ENCODE results near the gene TPRG1. TPM values are rescaled to one million over a fixed set of nuclear protein-coding genes. Genes with fewer than 3 reads are reported as not detected.

TPRG1 gene
- total and polyA plus RNA-seq, 9 of the 15 experiments (the other 6 are each of a cell fraction or from before 2014, with no cell fraction given): 0.01 TPM; not detected in 8

DNA sequence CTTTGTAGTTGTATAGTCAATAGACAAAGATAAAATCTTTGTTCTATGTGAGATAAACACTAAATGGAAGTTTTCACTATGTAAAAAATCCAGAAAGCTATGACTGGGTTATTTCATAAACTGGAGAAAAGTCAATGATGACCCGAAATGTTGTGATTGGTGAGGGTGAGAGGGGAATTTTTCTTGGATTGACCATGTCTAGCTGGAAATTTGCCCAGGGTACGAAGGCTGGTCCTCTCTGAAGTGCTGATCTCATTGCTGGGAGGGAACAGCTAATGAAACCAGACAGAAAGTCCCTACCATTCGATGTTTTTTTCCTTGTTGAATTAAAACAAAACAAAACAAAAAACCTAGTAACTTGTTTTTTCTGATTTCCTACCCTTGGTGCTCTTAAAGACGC, 14.3 kb downstream of the TPRG1 start:
- no TSS peak for BruUV-seq (replicated peaks)

More for the DNA sequence above, 14.3 kb downstream of the TPRG1 start:
- Histone ChIP-seq H3K4me1 (replicated peaks in 1 of 2; ENCODE audit: control insufficient read depth in 2 of 2, insufficient read depth in 2 of 2, low read length in 2 of 2) (no peaks in the 10 kb centered on the region), H3K4me3 (no peak overlapping the region), H4K20me1 (replicated peaks; ENCODE audit: control insufficient read depth, insufficient read depth, low read length) (no peaks in the 10 kb centered on the region), H3K4me2 (ENCODE audit: insufficient read depth, low read length) (no peak overlapping the region), H3K27ac (ENCODE audit: extremely low read depth, low read depth, low read length) (no peak overlapping the region), H3K36me3 (ENCODE audit: control insufficient read depth, insufficient read depth, low read length) (no peaks in the 10 kb centered on the region), H3K27me3 (ENCODE audit: control insufficient read depth in 2 of 2, insufficient read depth in 2 of 2, low read length in 2 of 2) (no peaks in the 10 kb centered on the region), H3K9me3 (replicated peaks; ENCODE audit: control insufficient read depth, insufficient read depth, low read depth, low read length) (no peaks in the 10 kb centered on the region), H2AFZ (ENCODE audit: low read depth, low read length) (no peak overlapping the region), H3K79me2 (ENCODE audit: control insufficient read depth, insufficient read depth, low read length) (no peaks in the 10 kb centered on the region), H3K9ac (ENCODE audit: insufficient read depth in 1 of 2, low read depth in 2 of 2, low read length in 2 of 2) (no peak overlapping the region), H3K9me1 (ENCODE audit: control insufficient read depth, insufficient read depth, low read length) (no peaks in the 10 kb centered on the region)
- in situ Hi-C loops (cut with MboI) (no loop called here), intact Hi-C loops (cut with micrococcal nuclease) (no loop called here)
- POLR2A ChIA-PET: no interaction called here
- FAIRE-seq (no peak), DNase-seq (ENCODE audit: extremely low read depth in 1 of 4, low spot score in 3 of 4) (no peak), ATAC-seq (no peak)
- CTCF ChIA-PET (ENCODE audit: low intra/inter-chr PET ratio): no interaction called here
- TF ChIP-seq, protein P1, sequence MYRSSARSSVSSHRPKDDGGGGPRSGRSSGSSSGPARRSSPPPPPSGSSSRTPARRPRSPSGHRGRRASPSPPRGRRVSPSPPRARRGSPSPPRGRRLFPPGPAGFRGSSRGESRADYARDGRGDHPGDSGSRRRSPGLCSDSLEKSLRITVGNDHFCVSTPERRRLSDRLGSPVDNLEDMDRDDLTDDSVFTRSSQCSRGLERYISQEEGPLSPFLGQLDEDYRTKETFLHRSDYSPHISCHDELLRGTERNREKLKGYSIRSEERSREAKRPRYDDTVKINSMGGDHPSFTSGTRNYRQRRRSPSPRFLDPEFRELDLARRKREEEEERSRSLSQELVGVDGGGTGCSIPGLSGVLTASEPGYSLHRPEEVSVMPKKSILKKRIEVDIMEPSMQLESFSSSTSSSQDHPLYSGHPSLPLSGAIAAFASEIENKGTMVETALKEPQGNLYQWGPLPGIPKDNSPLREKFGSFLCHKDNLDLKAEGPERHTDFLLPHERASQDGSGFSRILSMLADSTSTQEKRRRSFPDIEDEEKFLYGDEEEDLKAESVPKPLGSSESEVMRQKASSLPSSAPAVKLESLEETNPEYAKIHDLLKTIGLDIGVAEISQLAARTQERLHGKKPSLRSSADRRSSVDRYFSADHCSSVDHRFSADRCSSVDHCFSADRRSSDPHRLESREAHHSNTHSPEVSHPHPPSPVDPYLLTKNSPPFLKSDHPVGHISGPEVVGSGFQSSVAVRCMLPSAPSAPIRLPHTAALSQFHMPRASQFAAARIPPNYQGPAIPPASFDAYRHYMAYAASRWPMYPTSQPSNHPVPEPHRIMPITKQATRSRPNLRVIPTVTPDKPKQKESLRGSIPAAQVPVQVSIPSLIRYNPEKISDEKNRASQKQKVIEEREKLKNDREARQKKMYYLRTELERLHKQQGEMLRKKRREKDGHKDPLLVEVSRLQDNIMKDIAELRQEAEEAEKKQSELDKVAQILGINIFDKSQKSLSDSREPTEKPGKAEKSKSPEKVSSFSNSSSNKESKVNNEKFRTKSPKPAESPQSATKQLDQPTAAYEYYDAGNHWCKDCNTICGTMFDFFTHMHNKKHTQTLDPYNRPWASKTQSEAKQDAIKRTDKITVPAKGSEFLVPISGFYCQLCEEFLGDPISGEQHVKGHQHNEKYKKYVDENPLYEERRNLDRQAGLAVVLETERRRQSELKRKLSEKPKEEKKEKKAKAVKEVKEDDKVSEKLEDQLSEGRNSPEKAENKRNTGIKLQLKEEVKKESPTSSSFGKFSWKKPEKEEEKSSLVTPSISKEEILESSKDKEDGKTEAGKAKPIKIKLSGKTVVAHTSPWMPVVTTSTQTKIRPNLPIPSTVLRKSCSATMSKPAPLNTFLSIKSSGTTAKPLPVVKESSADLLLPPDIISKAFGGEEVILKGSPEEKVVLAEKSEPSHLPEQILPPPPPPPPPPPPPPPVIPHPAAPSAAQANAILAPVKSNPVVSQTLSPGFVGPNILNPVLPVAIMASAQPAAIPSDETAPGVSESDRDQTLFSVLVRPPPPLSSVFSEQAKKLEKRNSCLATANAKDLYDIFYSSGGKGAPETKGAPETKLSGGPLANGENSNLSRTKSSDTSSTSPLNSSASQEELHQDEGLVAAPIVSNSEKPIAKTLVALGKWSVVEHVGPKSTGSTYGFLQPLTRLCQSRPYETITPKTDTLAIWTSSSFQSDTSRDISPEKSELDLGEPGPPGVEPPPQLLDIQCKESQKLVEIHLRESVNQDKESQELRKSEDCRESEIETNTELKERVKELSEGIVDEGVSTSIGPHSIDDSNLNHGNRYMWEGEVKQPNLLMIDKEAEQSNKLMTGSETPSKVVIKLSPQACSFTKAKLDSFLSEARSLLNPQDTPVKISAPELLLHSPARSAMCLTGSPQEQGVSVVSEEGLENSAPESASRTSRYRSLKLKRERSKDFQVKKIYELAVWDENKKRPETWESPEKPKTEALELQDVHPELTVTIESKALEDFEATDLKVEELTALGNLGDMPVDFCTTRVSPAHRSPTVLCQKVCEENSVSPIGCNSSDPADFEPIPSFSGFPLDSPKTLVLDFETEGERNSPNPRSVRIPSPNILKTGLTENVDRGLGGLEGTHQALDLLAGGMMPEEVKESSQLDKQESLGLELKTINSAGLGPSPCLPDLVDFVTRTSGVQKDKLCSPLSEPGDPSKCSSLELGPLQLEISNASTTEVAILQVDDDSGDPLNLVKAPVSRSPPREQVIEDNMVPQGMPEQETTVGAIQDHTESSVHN (IDR thresholded peaks at IDR 0.05; ENCODE audit: borderline replicate concordance in 1 of 2, low read depth in 1 of 2): no peak
- no peak for TF ChIP-seq GTF2A2 (tag; IDR thresholded peaks at IDR 0.05)
- TF ChIP-seq, protein P2, sequence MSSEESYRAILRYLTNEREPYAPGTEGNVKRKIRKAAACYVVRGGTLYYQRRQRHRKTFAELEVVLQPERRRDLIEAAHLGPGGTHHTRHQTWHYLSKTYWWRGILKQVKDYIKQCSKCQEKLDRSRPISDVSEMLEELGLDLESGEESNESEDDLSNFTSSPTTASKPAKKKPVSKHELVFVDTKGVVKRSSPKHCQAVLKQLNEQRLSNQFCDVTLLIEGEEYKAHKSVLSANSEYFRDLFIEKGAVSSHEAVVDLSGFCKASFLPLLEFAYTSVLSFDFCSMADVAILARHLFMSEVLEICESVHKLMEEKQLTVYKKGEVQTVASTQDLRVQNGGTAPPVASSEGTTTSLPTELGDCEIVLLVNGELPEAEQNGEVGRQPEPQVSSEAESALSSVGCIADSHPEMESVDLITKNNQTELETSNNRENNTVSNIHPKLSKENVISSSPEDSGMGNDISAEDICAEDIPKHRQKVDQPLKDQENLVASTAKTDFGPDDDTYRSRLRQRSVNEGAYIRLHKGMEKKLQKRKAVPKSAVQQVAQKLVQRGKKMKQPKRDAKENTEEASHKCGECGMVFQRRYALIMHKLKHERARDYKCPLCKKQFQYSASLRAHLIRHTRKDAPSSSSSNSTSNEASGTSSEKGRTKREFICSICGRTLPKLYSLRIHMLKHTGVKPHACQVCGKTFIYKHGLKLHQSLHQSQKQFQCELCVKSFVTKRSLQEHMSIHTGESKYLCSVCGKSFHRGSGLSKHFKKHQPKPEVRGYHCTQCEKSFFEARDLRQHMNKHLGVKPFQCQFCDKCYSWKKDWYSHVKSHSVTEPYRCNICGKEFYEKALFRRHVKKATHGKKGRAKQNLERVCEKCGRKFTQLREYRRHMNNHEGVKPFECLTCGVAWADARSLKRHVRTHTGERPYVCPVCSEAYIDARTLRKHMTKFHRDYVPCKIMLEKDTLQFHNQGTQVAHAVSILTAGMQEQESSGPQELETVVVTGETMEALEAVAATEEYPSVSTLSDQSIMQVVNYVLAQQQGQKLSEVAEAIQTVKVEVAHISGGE (CRISPR knock-in tag; IDR thresholded peaks at IDR 0.05): no peak
- TF ChIP-seq ZBTB7A (IDR thresholded peaks at IDR 0.05; ENCODE audit: borderline replicate concordance, control insufficient read depth, low read depth, low read length): no peak
- TF ChIP-seq, protein P3, sequence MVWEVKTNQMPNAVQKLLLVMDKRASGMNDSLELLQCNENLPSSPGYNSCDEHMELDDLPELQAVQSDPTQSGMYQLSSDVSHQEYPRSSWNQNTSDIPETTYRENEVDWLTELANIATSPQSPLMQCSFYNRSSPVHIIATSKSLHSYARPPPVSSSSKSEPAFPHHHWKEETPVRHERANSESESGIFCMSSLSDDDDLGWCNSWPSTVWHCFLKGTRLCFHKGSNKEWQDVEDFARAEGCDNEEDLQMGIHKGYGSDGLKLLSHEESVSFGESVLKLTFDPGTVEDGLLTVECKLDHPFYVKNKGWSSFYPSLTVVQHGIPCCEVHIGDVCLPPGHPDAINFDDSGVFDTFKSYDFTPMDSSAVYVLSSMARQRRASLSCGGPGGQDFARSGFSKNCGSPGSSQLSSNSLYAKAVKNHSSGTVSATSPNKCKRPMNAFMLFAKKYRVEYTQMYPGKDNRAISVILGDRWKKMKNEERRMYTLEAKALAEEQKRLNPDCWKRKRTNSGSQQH (CRISPR knock-in tag; IDR thresholded peaks at IDR 0.05): no peak
- no peak for TF ChIP-seq SNIP1 (IDR thresholded peaks at IDR 0.05; ENCODE audit: low read depth)
- no peak for TF ChIP-seq SIN3B (IDR thresholded peaks at IDR 0.05; ENCODE audit: low read depth)
- no peak for TF ChIP-seq ESRRA (IDR thresholded peaks at IDR 0.05; ENCODE audit: borderline replicate concordance, low read depth)
- 0% methylated on average over 4 of the region's 4 CpGs for WGBS (ENCODE audit: insufficient coverage, low coverage, missing lambda C conversion rate)

Measured in K562 (cell line).